HepG2 (cell line): ENCODE data around the gene EIF3A. TPM values are rescaled to one million over a fixed set of nuclear protein-coding genes. Genes with fewer than 3 reads are reported as not detected.

Source experiments
- ATAC-seq: fragments of 200-7000 bp; cut with Tn5 transposase; 3 replicates; pipeline ENCODE4 v1.9.1; 2020; ENCODE audit warnings: mild to moderate bottlenecking, moderate library complexity
- BruUV-seq: library from RNA; stranded (reverse); fragments of 400-500 nt; replicated peaks from 2 replicates; lab custom pipeline; 2021; lab: Mats Ljungman, UMichigan
- CTCF ChIA-PET: fragments of 300-600 bp; formaldehyde crosslinking; extraction: SDS; loops from one replicate; lab custom pipeline; 2021; ENCODE audit warnings: low total read pairs, inconsistent platforms, low intra/inter-chr PET ratio; lab: Yijun Ruan, JAX
- POLR2A ChIA-PET: fragments of 350-600 bp; sonication (Branson Sonifier 250); formaldehyde crosslinking; loops from one replicate; lab custom pipeline; 2020; ENCODE audit warnings: antibody characterized with exemption, inconsistent platforms; lab: Yijun Ruan, JAX
- DNase-seq: peaks from one replicate; pipeline ENCODE4 v3.0.0-alpha.2; 2015; ENCODE audit warnings: low spot score
- FAIRE-seq: peaks from 3 replicates; lab custom pipeline; 2011; peaks lifted over from hg19 to GRCh38; lab: Jason Lieb, UNC
- H2AFZ ChIP-seq: one replicate; pipeline ENCODE4 v1.6.1; 2011; ENCODE audit warnings: low read length, inconsistent platforms
- H3K27ac ChIP-seq: fragments of 300-600 bp; 3 replicates; pipeline ENCODE4 v1.8.0; 2011; ENCODE audit warnings: mixed run types, mild to moderate bottlenecking, mixed read lengths, low read length, inconsistent platforms; ENCODE audit not compliant: insufficient read depth; ENCODE audit errors: extremely low read length
- H3K27me3 ChIP-seq, 2 experiments: fragments of 200-600 bp in 1 of 2; 2 replicates in 1 of 2; 3 replicates in 1 of 2; pipeline versions ENCODE4 v1.6.0 to v1.8.0; 2011; ENCODE audit warnings: low read length in 2 of 2, mild to moderate bottlenecking in 2 of 2, moderate library complexity in 2 of 2, inconsistent platforms in 1 of 2; ENCODE audit not compliant: insufficient read depth in 2 of 2, control insufficient read depth in 1 of 2
- H3K36me3 ChIP-seq, 2 experiments: fragments of 200-600 bp in 1 of 2; replicated peaks in 1 of 2; 2 replicates in 1 of 2; 3 replicates in 1 of 2; pipeline versions ENCODE4 v1.5.1 to v1.8.0; 2011; ENCODE audit warnings: low read length in 2 of 2, inconsistent platforms in 1 of 2; ENCODE audit not compliant: insufficient read depth in 2 of 2, control insufficient read depth in 1 of 2
- H3K4me1 ChIP-seq: 2 replicates; pipeline ENCODE4 v1.5.1; 2012; ENCODE audit warnings: low read length, inconsistent platforms; ENCODE audit not compliant: insufficient read depth
- H3K4me2 ChIP-seq: 2 replicates; pipeline ENCODE4 v1.6.0; 2011; ENCODE audit warnings: low read depth, low read length, inconsistent platforms
- H3K4me3 ChIP-seq, 3 experiments: fragments of 200-600 bp in 1 of 3; sonication (generic), shearing (Covaris generic) in 1 of 3; replicated peaks in 1 of 3; 2 replicates each; pipeline ENCODE4 v1.5.1; 2011 to 2016; ENCODE audit warnings: low read length in 3 of 3, inconsistent platforms in 2 of 3, low read depth in 2 of 3, mild to moderate bottlenecking in 2 of 3, control low read depth in 1 of 3, mixed read lengths in 1 of 3; ENCODE audit not compliant: insufficient read depth in 1 of 3
- H3K79me2 ChIP-seq: one replicate; pipeline ENCODE4 v1.6.1; 2011; ENCODE audit warnings: low read length, inconsistent platforms; ENCODE audit not compliant: insufficient read depth
- H3K9ac ChIP-seq: 2 replicates; pipeline ENCODE4 v1.6.0; 2011; ENCODE audit warnings: mild to moderate bottlenecking, low read depth, low read length, inconsistent platforms; ENCODE audit not compliant: insufficient read depth
- H3K9me3 ChIP-seq: 2 replicates; pipeline ENCODE4 v1.5.1; 2012; ENCODE audit warnings: mild to moderate bottlenecking, low read length
- H4K20me1 ChIP-seq: 2 replicates; pipeline ENCODE4 v1.6.0; 2011; ENCODE audit warnings: inconsistent platforms, mild to moderate bottlenecking, low read length, moderate library complexity; ENCODE audit not compliant: insufficient read depth
- WGBS: methylation state at CpG from one replicate; pipeline ENCODE4 v1.1.6; 2017; ENCODE audit warnings: low lambda C conversion rate; 5-methylcytosine and 5-hydroxymethylcytosine counted together
- in situ Hi-C: cut with HindIII; loops from 2 replicates; pipeline ENCODE4 v1.10.0; 2017; ENCODE audit warnings: low pct_unique_long_range_greater_than_20kb; ENCODE audit not compliant: extremely low pct_ligation_motif_present
- intact Hi-C: fragments of 100-400 bp; cut with micrococcal nuclease; formaldehyde crosslinking; loops from one replicate; pipeline ENCODE4 v1.10.0; 2022; ENCODE audit not compliant: unreplicated experiment
- polyA plus RNA-seq, 8 experiments: library from polyadenylated mRNA; depleted of rRNA in 3 of 8; stranded (reverse) in 7 of 8; unstranded in 1 of 8; fragments of >200 nt; fragmentation: Illumina TruSeq in 4 of 8; extraction: Trizol in 4 of 8; gene quantifications; 2 replicates each; pipeline versions ENCODE4 v1.2.1 to v1.2.3, GENCODE V29; 2011 to 2016; ENCODE audit warnings: low read depth in 4 of 8, missing spikeins in 1 of 8, mixed read lengths in 1 of 8; ENCODE audit not compliant: insufficient read depth in 1 of 8
- total RNA-seq, 5 experiments: library from RNA; depleted of rRNA; stranded (reverse); fragments of >200 nt; fragmentation: Illumina TruSeq; extraction: Trizol; gene quantifications; 2 replicates each; pipeline ENCODE4 v1.2.3, GENCODE V29; 2016; ENCODE audit warnings: low read depth in 1 of 5
- TF ChIP-seq, protein P1 (sequence below), 2 experiments: fragments of 450-650 bp in 1 of 2; sonication (generic) in 1 of 2; formaldehyde crosslinking in 1 of 2; IDR thresholded peaks; 2 replicates each; pipeline versions ENCODE4 v1.6.1 to v1.8.0; 2016 to 2022; ENCODE audit warnings: antibody characterized with exemption in 1 of 2, mild to moderate bottlenecking in 1 of 2, missing genetic modification reagents in 1 of 2
- TF ChIP-seq, protein P2 (sequence below): sonication (generic); formaldehyde crosslinking; IDR thresholded peaks from 2 replicates; pipeline ENCODE4 v1.4.0; 2020; ENCODE audit warnings: missing genetic modification reagents

The EIF3A gene
- total and polyA plus RNA-seq, 2 of the 13 experiments (the other 11 are each of a cell fraction or from before 2014, with no cell fraction given) = 25.6 to 117 TPM

DNA sequence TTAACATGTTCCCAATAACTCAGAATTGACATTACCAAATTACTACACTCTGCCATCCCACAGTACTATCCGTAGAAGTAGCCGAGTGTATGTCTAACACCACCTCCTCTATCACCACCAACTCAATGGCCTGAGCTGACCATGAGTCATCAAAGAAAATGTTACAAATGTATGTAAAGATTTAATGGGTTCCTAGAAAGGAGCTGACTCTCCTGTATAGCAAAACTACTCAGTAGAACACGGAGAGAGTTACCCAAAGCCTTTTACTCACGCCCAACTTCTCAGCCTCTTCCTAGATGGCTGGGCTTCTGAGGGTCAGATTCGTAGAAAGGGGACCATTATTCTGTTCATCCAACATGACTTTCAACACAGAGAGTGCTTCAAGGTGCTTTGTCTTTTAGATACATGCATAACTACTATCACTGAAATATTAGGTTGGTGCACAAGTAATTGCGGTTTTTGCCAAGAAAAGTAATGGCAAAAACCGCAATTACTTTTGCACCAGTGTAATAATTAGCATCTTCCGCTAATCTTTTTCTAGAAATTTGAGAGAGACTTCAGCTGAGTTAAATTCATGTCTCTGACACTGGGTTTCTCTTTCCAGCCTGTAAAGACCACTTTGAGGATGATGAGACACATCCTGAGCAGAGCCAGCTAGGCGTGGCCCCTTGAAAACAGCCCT, 75.1 kb downstream of the EIF3A start:
- Histone ChIP-seq H3K4me1 (peaks cover 27% of the 10 kb centered on the region), H3K27me3 (peaks cover 0 to 18% of the 10 kb centered on the region in 2 experiments; a peak in 2 of 5 replicates), H4K20me1 (no peaks in the 10 kb centered on the region), H3K36me3 (no peaks in the 10 kb centered on the region), H3K9ac (no peak overlapping the region), H3K79me2 (no peaks in the 10 kb centered on the region), H2AFZ (no peak overlapping the region), H3K4me2 (no peak overlapping the region), H3K9me3 (no peaks in the 10 kb centered on the region), H3K27ac (no peak overlapping the region), H3K4me3 (no peak overlapping the region)
- ChIA-PET POLR2A (no interaction called here), CTCF (no interaction called here)
- BruUV-seq = no TSS peak
- intact Hi-C loops = no loop called here
- TF ChIP-seq, protein P1, sequence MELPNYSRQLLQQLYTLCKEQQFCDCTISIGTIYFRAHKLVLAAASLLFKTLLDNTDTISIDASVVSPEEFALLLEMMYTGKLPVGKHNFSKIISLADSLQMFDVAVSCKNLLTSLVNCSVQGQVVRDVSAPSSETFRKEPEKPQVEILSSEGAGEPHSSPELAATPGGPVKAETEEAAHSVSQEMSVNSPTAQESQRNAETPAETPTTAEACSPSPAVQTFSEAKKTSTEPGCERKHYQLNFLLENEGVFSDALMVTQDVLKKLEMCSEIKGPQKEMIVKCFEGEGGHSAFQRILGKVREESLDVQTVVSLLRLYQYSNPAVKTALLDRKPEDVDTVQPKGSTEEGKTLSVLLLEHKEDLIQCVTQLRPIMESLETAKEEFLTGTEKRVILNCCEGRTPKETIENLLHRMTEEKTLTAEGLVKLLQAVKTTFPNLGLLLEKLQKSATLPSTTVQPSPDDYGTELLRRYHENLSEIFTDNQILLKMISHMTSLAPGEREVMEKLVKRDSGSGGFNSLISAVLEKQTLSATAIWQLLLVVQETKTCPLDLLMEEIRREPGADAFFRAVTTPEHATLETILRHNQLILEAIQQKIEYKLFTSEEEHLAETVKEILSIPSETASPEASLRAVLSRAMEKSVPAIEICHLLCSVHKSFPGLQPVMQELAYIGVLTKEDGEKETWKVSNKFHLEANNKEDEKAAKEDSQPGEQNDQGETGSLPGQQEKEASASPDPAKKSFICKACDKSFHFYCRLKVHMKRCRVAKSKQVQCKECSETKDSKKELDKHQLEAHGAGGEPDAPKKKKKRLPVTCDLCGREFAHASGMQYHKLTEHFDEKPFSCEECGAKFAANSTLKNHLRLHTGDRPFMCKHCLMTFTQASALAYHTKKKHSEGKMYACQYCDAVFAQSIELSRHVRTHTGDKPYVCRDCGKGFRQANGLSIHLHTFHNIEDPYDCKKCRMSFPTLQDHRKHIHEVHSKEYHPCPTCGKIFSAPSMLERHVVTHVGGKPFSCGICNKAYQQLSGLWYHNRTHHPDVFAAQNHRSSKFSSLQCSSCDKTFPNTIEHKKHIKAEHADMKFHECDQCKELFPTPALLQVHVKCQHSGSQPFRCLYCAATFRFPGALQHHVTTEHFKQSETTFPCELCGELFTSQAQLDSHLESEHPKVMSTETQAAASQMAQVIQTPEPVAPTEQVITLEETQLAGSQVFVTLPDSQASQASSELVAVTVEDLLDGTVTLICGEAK (IDR thresholded peaks at IDR 0.05) = peak; percentile 68
- TF ChIP-seq, protein P1 (CRISPR knock-in tag; IDR thresholded peaks at IDR 0.05) = no peak
- TF ChIP-seq, protein P2, sequence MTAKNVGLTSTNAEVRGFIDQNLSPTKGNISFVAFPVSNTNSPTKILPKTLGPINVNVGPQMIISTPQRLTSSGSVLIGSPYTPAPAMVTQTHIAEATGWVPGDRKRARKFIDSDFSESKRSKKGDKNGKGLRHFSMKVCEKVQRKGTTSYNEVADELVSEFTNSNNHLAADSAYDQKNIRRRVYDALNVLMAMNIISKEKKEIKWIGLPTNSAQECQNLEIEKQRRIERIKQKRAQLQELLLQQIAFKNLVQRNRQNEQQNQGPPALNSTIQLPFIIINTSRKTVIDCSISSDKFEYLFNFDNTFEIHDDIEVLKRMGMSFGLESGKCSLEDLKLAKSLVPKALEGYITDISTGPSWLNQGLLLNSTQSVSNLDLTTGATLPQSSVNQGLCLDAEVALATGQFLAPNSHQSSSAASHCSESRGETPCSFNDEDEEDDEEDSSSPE (CRISPR knock-in tag) = no peak
- DNase-seq (no peak), ATAC-seq (no peak), FAIRE-seq (no peak)
- 50% methylated on average over 9 of the region's 9 CpGs for WGBS
- in situ Hi-C loops = no loop called here
